GM19351 (cell line): ENCODE results near the gene POU3F1.

Source experiments
- ATAC-seq: cut with Tn5 transposase; IDR thresholded peaks from one replicate; pipeline ENCODE4 v1.9.1; 2021; ENCODE audit warnings: mild to moderate bottlenecking, moderate library complexity; ENCODE audit not compliant: unreplicated experiment

The POU3F1 gene

DNA sequence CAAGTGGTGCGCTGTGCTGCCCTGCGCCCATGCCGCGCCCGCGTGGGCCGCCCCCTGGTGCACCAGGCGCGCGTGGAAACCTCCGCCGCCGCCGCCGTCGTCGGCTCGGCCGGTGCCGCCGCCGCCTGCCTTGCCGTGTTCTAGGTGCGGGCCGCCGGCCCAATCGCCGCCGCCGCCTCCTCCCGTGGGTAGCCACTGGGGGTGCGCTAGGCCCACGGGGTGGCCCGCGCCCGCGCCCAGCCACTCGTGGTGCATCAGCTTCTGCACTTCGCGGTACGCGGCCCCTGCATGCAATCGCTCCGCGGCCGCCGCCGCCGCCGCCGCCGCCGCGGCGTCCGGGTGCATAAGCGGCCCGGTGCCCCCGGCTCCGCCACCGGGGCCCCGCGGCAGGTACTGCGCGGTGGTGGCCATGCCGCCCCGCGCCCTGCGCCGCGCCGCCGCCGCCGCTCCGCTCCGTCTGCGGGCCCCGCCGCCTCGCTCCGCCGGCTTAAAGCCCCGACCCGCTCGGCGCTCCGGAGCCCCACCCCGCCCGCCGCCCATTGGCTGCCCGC is at the start of gene POU3F1:
TSS of gene POU3F1 (minus strand) at position 461 of the 551 bp plus-strand sequence. CDS start at position 411, 50 bp downstream.
- ATAC-seq: no peak

DNA sequence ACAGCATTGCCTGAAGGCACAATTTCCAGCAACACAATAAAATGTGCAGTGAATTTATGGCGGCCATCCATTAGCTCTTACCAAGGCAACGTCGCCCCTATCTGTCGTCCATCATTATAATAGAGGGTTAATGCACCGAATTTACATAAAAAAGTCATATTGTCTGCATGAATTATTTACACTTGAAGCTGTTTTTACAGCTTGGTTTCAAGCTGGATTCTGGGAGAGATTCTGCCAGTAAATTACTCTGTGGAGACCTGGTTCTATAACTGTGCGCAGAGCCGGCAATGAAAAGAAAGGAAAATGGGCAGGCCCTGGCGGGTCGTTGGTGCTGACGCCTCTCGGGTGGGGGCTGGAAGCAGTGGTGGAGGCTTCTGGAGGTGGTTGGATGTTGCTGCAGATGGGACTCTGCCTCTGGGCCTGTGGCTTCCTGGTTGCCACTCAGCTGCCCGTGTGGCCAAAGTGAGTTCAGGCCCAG is 48.9 kb upstream of the POU3F1 start:
- no peak for ATAC-seq

DNA sequence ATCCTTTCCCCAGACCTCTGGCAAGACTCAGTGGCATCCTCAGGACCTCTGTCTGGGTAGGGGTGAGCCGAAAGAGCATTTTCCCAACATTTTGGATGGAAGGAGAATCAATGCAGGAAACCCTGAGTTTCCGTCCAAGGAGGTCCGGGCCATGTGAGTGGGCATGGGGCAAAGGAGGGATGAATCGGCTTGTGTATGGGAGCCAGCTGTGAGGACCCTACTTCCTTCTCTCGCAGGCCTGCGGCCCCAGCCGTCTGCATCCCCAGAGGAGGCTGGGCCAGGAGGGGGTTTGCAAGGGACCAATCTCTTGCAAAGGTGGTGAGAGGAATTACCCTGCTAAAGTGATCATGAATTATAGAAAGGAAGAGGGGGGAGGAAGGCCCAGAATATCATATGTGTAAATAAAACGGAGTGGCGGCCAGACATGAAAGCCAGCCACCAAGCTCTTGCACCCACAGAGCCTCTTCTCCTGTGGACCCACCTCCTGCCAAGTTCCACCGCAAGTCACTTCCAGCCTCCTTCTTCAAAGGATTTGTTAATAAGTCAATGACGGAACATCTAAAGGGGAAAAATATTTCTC is 48.2 kb upstream of the POU3F1 start:
- ATAC-seq: no peak

DNA sequence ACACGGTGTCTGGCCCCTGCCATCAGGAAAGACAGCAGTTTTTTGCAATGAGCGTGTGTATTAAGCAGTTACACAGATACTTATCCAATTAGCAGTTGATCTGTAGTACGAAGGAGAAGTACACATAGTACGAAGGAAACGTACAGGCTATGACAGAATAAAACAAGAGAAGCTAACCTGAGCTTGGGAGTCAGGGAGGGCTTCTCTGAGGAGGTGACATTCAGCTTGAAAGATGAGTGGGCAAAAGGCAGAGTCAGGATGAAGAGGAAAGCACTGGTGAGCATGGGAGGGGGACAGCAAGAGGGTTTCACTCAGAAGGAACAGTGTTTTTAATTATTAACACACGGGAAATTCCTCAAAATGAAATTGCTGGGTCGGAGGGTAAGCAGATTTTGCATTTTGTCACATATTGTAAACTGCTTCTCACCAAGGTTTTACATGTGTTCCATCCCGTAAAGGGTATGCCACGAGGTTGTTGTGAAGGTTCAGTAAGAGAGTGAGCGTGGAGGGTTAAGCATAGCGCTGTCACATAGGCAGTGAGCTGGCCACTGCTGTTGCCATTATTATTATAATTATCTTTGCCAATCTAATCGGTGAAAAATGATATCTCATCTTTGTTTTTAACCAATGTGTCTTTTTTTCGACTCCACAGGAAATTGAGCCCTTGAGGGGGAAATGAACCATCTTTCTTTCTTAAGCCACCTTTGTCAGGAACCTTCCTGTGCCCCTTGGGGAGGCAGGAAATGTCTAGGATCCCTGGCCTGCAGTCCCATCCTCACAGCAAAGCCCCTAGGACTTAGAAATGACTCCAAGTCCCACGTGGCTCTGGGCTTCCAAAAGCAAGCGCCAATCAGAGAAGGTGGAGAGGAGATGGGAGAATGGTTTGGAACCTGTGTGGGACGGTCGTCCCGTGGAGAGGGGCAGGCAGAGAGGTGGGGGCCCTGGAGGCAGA is 47.3 kb upstream of the POU3F1 start:
- ATAC-seq: no peak

DNA sequence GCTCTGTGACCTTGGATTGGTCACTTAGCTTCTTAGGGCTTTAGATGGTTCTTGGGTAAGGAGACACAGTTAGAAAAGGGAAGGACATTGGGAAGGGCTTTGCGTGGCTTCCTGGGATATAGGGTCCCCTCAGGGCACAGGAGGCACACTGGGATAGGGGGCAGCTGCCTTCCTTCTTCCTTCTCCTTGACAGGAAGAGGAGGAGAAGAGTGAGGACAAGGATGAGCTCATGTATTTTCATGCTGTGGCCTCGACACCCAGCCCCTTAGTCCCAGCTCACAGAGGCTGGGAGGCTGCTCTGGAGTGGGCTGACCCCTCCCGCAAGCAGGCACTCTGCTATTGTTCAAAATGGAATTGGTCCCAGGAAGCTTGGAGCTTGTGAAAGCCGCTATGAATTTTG is 45.7 kb upstream of the POU3F1 start:
- no peak for ATAC-seq

DNA sequence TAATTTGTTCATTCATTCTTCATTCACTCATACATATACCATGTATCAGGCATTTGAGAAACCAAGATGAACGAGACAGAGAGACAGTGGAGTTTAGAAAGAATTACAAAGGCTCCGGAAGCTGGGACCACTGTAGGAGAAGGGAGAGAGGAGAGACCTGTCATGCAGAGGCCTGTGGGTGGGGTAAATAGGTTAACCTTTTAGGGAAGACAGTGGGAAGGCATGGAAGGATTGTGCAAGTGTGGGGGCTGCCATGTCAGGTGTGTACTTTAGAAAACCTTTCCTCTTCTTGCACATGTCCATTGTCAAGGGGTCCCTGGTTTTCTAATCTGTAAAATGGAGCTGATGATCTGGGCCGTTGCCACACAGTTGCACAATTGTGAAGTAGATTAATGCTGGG is 44.2 kb upstream of the POU3F1 start:
- ATAC-seq: no peak

DNA sequence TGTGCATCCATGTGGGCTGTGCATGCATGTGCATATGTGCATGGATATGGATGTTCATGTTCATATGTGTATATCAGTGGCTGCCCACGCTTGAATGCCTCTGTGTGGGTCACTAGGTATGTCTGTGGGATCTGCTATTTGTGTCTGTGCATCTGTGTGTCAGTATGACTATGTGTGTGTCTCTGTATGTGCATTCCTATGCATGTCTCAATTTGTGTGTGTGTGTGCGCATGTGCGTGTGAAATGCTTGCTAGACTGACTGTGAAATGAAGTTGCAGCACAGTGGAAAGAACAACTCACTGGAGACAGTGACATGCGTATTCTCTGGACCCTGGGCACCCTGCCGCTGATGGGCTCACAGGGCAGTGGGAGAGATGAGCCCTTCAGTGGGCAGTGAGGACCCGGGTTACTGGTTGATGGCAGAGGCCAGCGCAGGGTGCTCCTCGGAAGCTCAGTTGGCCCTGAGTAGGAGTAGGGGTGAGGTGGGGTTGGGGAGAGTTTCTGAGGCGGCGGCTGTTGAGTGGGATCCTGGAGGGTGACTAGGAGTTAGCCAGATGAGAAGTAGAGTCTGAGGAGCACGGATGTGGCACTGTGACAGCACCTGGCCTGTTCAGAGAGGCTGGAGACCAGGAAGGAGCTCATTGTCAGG is 43.2 kb upstream of the POU3F1 start:
- no peak for ATAC-seq

DNA sequence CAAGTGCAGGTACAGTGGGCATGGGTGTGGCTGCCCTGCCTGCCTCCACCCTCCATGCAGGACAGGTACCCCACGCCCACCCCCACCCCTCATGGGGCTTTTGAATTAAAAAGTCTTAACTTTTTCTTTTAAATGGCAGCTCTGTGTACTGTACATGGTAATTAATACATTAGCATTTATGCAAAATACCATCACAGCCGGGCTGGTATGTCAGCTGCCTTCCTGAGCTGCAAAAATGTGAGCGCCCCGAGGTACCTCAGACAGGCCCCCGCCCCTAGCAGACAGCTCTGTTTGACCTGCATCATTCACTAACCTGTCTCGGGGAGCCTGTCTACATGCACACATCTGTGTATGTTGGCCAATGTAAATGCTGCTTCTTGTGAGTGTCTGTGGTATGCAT is 42.2 kb upstream of the POU3F1 start:
- no peak for ATAC-seq

DNA sequence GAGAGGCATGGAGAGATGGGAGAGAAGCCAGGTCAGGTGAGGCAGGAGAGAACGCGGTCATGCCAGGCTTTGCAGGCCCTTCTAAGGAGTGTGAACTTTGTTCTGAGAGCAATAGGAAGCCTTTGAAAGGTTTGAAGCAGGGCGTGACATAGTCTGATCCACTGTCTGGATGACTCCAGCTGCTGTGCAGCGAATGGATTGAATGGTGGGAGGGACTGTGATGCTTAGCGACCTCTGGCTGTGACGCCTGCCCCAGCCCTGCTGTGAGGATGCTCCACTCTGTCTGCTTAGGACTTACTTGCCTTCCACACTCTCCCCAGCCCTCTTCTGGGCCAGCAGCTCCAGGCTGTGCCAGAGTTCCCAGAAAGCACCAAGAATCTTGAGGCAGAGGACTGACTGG is 41.8 kb upstream of the POU3F1 start:
- no peak for ATAC-seq

DNA sequence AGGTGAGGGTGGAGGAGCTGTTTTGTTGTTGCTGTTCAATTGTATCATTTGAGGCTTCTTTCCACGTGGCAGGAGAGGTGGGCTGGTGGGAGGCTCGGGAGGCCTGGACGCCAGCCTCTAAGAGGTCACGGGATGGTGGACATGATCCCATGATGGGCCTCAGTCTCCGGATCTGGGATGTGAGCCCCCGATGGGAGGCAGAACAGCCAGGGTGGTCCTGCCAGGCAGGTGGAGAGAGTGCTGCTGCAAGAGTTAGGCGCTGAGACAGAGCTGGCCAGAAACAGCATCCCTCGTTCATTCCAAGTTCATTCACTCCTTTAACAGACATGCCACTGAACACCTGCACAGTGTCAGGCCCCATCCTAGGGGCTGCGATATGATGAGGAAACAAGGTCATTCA is 41.1 kb upstream of the POU3F1 start:
- ATAC-seq: no peak

DNA sequence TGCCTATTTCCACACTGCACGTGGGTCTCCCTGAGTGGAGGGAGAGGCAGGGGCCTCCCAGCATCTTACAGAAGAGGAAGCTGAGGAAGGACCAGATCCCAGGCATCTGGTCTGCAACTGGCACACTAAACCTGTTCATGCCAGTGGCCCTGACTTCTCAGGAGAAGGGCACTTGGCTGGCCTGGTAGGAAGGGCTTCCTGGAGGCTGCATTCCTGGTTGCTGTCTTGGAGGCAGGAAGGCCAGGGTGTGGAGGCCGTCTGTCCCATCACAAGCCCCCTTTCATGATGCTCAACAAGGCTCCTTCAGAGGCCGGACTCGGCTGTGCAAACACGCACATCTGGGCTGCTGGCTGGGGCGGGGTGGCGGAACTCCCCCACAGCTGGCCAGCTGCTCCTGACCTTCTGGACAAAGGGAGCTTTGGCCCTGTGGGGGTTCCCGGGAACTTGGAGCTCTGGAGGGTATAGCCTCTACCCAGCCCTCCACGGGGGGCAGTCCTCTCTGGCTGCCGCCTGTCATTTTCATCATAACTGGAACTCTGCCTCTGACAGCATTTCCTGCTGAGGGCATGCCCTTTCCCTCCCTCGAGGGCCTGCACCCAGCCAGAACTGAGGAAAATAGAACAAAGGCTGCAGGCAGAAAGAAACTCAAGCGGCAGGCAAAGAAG is 39.2 kb upstream of the POU3F1 start:
- ATAC-seq: no peak

DNA sequence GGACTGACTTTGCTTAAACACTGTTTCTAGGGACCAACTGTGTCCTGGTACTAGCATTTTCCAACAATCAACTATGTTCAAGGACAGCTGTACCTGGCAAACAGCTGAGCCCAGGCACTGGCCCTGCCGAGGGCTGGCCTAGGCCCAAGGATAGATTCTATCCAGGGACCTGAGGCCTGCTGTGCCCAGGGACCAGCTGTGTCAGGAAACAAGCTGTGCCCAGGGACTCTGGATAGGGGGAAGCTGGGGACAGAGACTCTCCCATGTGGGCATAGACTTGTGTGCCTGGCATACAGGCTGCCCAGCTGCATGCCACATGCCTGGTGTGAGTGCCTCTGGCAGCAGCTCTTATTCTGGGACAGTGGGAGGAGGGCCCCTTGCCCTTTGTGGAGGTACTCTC is 38.1 kb upstream of the POU3F1 start:
- ATAC-seq: no peak

DNA sequence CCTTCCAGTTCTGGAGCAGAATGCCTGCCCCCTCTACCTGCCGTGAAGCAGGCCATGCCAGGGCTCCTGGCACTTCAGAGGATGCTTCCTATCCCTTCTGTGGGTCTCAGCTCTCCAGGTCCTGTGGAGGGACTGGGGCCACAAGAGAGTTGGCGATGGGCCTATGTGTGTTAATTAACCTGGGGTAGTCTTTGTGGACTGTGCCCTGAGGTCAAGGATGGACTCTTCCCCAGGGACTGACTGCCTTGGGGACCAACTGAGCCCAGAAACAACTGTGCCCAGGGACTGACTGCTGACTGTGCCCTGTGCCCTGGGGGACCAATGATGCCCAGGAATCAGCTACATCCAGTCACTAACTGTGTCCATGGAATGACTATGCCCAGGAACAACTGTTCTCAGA is 37.5 kb upstream of the POU3F1 start:
- no peak for ATAC-seq

DNA sequence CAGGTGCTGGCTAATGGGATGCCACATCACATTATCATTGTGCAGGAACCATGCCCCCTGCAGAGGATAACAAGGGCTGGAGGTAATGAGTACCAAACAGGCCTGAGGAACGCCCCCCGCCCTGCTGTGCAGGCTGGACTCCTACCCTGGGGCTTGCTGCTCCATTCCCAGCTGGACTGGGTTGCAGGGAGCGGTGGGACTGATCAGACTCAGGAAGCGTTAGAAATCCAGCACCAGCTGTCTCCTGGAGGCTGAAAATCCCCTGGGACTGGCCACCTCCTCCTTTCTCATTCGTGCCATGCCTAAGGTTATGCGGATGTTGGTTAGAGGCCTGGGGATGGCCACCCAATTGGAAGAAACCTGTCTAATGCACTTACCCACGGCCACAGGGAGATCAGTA is 36.9 kb upstream of the POU3F1 start:
- ATAC-seq: no peak

DNA sequence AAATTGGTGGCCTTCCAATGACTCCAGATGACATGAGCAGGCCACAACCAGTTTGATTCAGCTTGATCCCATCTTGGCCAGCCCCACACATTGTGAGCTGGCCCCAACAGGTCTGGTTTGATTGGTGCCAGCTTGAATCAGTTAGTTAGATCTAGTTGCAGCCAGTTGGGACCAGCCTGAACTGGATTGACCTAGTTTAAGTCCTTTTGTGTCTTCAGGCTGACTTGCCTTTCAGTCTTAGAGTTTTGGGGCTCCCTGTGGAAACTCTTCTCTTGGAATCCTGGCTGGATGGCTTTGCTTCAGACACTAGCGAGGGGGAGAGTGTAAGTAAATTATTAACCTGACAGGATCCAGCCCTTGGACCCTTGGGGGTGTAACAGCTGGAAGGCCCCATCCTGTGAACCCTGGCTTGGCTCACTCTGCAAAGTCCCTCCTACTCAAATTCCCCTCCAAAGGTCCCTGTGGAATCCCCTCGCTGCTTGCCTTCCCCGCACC is 36.2 kb upstream of the POU3F1 start:
- no peak for ATAC-seq

DNA sequence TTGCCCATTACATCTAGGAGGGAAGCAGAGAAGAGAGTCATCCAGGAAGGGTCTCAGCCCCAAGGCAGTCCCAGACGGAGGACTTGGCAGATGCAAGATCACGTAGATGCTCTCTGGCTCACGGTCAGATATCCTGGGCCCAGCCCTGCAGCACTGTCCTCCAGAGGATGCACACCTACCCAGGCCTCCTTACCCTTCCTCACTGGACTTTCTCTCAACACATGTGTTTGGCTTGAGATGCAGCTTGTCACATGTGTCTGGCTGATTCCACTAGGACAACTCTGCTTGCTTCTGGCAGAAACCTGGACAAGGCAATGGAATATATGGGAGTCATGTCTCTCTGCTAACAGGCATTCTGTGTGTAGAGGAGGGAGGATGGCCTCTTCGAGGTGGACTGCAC is 32.4 kb upstream of the POU3F1 start:
- ATAC-seq: no peak

DNA sequence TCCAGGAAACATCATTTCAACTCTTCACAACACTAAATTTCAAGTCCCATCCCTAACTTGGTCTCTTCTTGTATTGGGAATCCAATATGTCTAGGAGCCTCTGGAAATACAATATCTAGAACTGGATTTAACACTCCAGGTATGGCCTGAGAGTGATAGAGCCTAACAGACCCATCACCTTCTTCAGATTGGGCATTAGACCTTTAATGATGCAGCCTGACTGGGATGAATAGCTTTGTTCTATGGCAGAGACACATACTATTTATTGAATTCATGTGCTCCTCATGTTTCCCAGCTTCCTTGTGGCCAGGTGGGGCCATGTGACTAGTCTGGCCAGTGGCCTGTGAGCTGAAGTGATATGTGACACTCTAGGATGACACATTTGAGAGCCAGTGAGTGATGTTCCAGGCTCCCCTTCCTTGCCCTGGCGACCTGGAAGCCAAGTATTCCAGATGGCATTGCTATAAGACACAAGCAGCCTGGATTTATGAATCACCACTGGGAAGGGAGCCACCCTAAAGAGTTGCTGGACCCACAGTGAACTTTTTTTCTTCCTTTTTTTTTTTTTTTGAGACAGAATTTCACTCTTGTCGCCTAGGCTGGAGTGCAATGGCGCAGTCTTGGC is 31.0 kb upstream of the POU3F1 start:
- no peak for ATAC-seq

DNA sequence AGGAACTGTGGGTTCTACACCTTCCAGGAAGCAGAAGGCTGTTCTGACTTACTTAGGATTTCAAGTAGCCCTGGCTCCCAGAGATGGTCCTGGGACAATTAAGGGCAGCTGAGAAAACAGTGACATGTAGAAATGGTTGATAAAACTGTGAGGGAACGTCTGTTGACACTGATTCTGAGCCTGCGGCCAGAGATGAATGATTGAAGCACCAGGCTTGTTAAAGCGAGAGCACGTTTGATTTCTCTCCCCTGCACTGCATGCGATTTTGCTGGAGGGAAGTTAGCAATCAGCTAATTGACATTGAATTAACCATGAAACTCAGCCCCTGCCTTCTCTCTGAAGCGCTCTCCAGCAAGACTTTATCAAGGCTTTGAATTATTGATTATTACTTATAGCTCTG is 29.9 kb upstream of the POU3F1 start:
- no peak for ATAC-seq

DNA sequence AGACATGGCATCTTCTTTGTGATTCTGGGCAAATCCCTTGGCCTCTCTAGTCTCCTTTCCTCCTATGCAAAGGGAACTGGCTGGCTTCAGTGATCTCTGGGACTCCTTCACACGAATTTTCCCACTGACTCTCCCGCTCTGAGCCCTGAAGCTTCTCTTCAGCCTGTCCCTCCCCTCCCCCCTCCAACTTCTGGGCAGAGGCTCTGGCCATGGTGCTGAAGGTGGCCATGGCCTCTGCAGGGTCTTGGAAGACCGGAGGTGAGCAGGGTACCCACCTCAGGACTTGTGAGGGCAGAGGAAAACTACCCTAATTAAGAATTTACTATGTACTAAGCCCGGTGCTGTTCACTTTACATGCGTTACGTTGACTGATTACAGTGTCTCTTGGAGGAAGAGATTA is 29.4 kb upstream of the POU3F1 start:
- ATAC-seq: no peak

DNA sequence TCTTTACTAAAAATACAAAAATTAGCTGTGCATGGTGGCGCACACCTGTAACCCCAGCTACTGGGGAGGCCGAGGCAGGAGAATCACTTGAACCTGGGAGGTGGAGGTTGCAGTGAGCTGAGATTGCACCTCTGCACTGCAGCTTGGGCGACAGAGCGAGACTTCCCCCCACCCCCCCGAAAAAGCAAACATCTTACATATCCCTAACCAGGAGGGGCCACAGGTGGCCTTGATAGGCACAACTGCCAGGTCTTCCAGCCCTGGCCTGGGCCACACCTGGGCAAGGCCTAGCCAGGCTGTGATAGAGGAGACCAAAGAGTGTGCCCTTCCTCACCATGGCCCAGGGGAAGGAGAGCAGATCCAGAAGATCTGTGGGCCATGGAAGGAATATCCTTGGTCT is 28.6 kb upstream of the POU3F1 start:
- no peak for ATAC-seq
